GM23338 (cell line): ENCODE measurements around the gene SERPINC1. TPM values are rescaled to one million over a fixed set of nuclear protein-coding genes. Genes with fewer than 3 reads are reported as not detected.
A peak's percentile ranks its signal among the peaks of the same experiment; 100 is the strongest.

Experiments
- ATAC-seq: fragments of 200-7000 bp; cut with Tn5 transposase; 3 replicates; pipeline ENCODE4 v1.9.1; 2020
- DNase-seq: peaks from one replicate; pipeline ENCODE4 v3.0.0-alpha.2; 2015; ENCODE audit warnings: low spot score
- H2AFZ ChIP-seq: fragments of 200-600 bp; sonication (generic); 2 replicates; pipeline ENCODE4 v1.8.0; 2016; ENCODE audit warnings: antibody characterized with exemption, mild to moderate bottlenecking, moderate library complexity
- H3F3A ChIP-seq: fragments of 200-600 bp; sonication (generic); replicated peaks from 2 replicates; pipeline ENCODE4 v1.8.0; 2017; ENCODE audit warnings: antibody characterized with exemption, mixed run types, low read depth
- H3K27ac ChIP-seq: fragments of 200-600 bp; sonication (generic); 2 replicates; pipeline ENCODE4 v1.6.1; 2016; ENCODE audit warnings: low read depth
- H3K27me3 ChIP-seq: fragments of 200-600 bp; sonication (generic); 2 replicates; pipeline ENCODE4 v1.8.0; 2016; ENCODE audit warnings: mild to moderate bottlenecking, mixed run types, moderate library complexity; ENCODE audit not compliant: insufficient read depth
- H3K36me3 ChIP-seq: fragments of 200-600 bp; sonication (generic); 2 replicates; pipeline ENCODE4 v1.8.0; 2016; ENCODE audit warnings: mild to moderate bottlenecking; ENCODE audit not compliant: insufficient read depth
- H3K4me1 ChIP-seq: fragments of 200-600 bp; sonication (generic); 2 replicates; pipeline ENCODE4 v1.8.0; 2016; ENCODE audit warnings: mild to moderate bottlenecking, moderate library complexity; ENCODE audit not compliant: insufficient read depth
- H3K4me2 ChIP-seq: fragments of 200-600 bp; sonication (generic); 2 replicates; pipeline ENCODE4 v1.7.1; 2017; ENCODE audit warnings: mixed run types
- H3K4me3 ChIP-seq: fragments of 200-600 bp; sonication (generic); 2 replicates; pipeline ENCODE4 v1.6.1; 2016; ENCODE audit warnings: mixed run types
- H3K79me2 ChIP-seq: fragments of 200-600 bp; sonication (generic); replicated peaks from 2 replicates; pipeline ENCODE4 v1.8.0; 2017; ENCODE audit warnings: mild to moderate bottlenecking; ENCODE audit not compliant: insufficient read depth
- H3K9me2 ChIP-seq: fragments of 200-600 bp; sonication (generic); 2 replicates; pipeline ENCODE4 v1.8.0; 2017; ENCODE audit not compliant: insufficient read depth
- H4K20me1 ChIP-seq: fragments of 200-600 bp; sonication (generic); replicated peaks from 2 replicates; pipeline ENCODE4 v1.8.0; 2017; ENCODE audit warnings: mild to moderate bottlenecking; ENCODE audit not compliant: insufficient read depth
- H3K27ac Mint-ChIP-seq: 2 replicates; pipeline ENCODE4 v1.8.0; 2020; ENCODE audit warnings: inconsistent platforms, mild to moderate bottlenecking, moderate library complexity, mixed read lengths
- H3K27me3 Mint-ChIP-seq: 3 replicates; pipeline ENCODE4 v1.8.0; 2022; ENCODE audit warnings: low read depth, mild to moderate bottlenecking, moderate library complexity, mixed read lengths, inconsistent platforms; ENCODE audit not compliant: insufficient read depth, poor library complexity
- H3K36me3 Mint-ChIP-seq: 3 replicates; pipeline ENCODE4 v1.8.0; 2021; ENCODE audit warnings: low read depth, mild to moderate bottlenecking, inconsistent platforms, moderate library complexity, mixed read lengths
- H3K4me1 Mint-ChIP-seq: 3 replicates; pipeline ENCODE4 v1.8.0; 2020; ENCODE audit warnings: mild to moderate bottlenecking, inconsistent platforms, mixed read lengths
- H3K4me3 Mint-ChIP-seq: 3 replicates; pipeline ENCODE4 v1.8.0; 2021; ENCODE audit warnings: moderate library complexity, mild to moderate bottlenecking, inconsistent platforms, mixed read lengths
- H3K9me3 Mint-ChIP-seq: 3 replicates; pipeline ENCODE4 v1.8.0; 2020; ENCODE audit warnings: moderate library complexity, mild to moderate bottlenecking, inconsistent platforms, mixed read lengths
- CREB1 ChIP-seq: fragments of 250-450 bp; sonication (Bioruptor Pico); IDR thresholded peaks from 2 replicates; pipeline ENCODE4 v1.5.0; 2020; ENCODE audit warnings: low read depth, mild to moderate bottlenecking, moderate library complexity
- JUNB ChIP-seq: IDR thresholded peaks from one replicate; pipeline ENCODE4 v1.6.1; 2016; ENCODE audit warnings: antibody characterized with exemption; ENCODE audit not compliant: unreplicated experiment
- NANOG ChIP-seq: IDR thresholded peaks from 2 replicates; pipeline ENCODE4 v1.6.1; 2016; ENCODE audit warnings: antibody characterized with exemption, borderline replicate concordance
- POLR2AphosphoS5 ChIP-seq: IDR thresholded peaks from 2 replicates; pipeline ENCODE4 v1.6.1; 2016; ENCODE audit warnings: antibody characterized with exemption, low read depth
- REST ChIP-seq: IDR thresholded peaks from one replicate; pipeline ENCODE4 v1.6.1; 2018; ENCODE audit warnings: antibody characterized with exemption; ENCODE audit not compliant: unreplicated experiment
- STAT1 ChIP-seq: IDR thresholded peaks from one replicate; pipeline ENCODE4 v1.6.1; 2016; ENCODE audit warnings: antibody characterized with exemption; ENCODE audit not compliant: unreplicated experiment
- ZNF114 ChIP-seq: fragments of 250-450 bp; sonication (Bioruptor Pico); IDR thresholded peaks from 2 replicates; pipeline ENCODE4 v1.5.0; 2020; ENCODE audit warnings: mild to moderate bottlenecking, moderate library complexity
- ZNF331 ChIP-seq: fragments of 250-450 bp; sonication (Bioruptor Pico); IDR thresholded peaks from 2 replicates; pipeline ENCODE4 v1.5.0; 2020; ENCODE audit warnings: low read depth, mild to moderate bottlenecking, moderate library complexity
- ZNF462 ChIP-seq: fragments of 250-450 bp; sonication (Bioruptor Pico); IDR thresholded peaks from 2 replicates; pipeline ENCODE4 v1.5.0; 2020; ENCODE audit warnings: mild to moderate bottlenecking, moderate library complexity
- polyA plus RNA-seq: library from polyadenylated mRNA; unstranded; fragments of >200 nt; fragmentation: Nextera tagmentation; extraction: Ambion mirVana; gene quantifications from 2 replicates; pipeline ENCODE4 v1.2.1, GENCODE V29; 2016
- total RNA-seq: library from RNA; depleted of rRNA; stranded (reverse); fragments of >200 nt; shearing (Covaris generic); gene quantifications from 2 replicates; pipeline ENCODE4 v1.2.3, GENCODE V29; 2014
- TF ChIP-seq, protein P1 (sequence below): IDR thresholded peaks from 2 replicates; pipeline ENCODE4 v1.6.1; 2016; ENCODE audit warnings: antibody characterized with exemption

SERPINC1 gene
- total and polyA plus RNA-seq, 2 experiments from 2014 or later = not detected

GRCh38 chr1:173894189-173894588 lies 22.9 kb downstream of the SERPINC1 start:
- no peaks in the 10 kb centered on the region for H3K36me3 ChIP-seq
- no peaks in the 10 kb centered on the region for H3K9me2 ChIP-seq
- DNase-seq (no peak), ATAC-seq (no peak)
- Mint-ChIP-seq H3K9me3 (no peaks in the 10 kb centered on the region), H3K4me1 (peaks cover 31% of the 10 kb centered on the region), H3K27me3 (no peaks in the 10 kb centered on the region), H3K4me3 (no peak overlapping the region), H3K36me3 (peaks cover 4% of the 10 kb centered on the region; the same call in 2 of the 3 replicates), H3K27ac (peak overlapping the region; percentile 53; the same call in 1 of the 2 replicates)
- no peak overlapping the region for H3K27ac ChIP-seq
- no peak overlapping the region for H2AFZ ChIP-seq
- no peak overlapping the region for H3K4me2 ChIP-seq
- H3F3A ChIP-seq = no peaks in the 10 kb centered on the region
- no peaks in the 10 kb centered on the region for H4K20me1 ChIP-seq
- no peaks in the 10 kb centered on the region for H3K27me3 ChIP-seq
- TF ChIP-seq STAT1 = no peak
- no peak for TF ChIP-seq ZNF114
- TF ChIP-seq, protein P1, sequence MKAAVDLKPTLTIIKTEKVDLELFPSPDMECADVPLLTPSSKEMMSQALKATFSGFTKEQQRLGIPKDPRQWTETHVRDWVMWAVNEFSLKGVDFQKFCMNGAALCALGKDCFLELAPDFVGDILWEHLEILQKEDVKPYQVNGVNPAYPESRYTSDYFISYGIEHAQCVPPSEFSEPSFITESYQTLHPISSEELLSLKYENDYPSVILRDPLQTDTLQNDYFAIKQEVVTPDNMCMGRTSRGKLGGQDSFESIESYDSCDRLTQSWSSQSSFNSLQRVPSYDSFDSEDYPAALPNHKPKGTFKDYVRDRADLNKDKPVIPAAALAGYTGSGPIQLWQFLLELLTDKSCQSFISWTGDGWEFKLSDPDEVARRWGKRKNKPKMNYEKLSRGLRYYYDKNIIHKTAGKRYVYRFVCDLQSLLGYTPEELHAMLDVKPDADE = no peak
- no peak for TF ChIP-seq ZNF331 (CRISPR knock-in tag)
- TF ChIP-seq CREB1 (CRISPR knock-in tag) = no peak
- no peak for TF ChIP-seq JUNB
- no peak for TF ChIP-seq REST
- no peak for TF ChIP-seq POLR2AphosphoS5
- no peak for TF ChIP-seq NANOG
- H3K4me3 ChIP-seq = no peak overlapping the region
- H3K4me1 ChIP-seq = peaks cover 21% of the 10 kb centered on the region
- peaks cover 22% of the 10 kb centered on the region for H3K79me2 ChIP-seq

GRCh38 chr1:173893611-173894010 lies 23.5 kb downstream of the SERPINC1 start:
- Mint-ChIP-seq H3K4me1 (peaks cover 32% of the 10 kb centered on the region), H3K4me3 (no peak overlapping the region), H3K27me3 (no peaks in the 10 kb centered on the region), H3K36me3 (peaks cover 4% of the 10 kb centered on the region; the same call in 2 of the 3 replicates), H3K9me3 (no peaks in the 10 kb centered on the region), H3K27ac (no peak overlapping the region)
- Histone ChIP-seq H3K4me2 (no peak overlapping the region), H3K4me3 (no peak overlapping the region), H3K27ac (no peak overlapping the region), H3K36me3 (no peaks in the 10 kb centered on the region), H2AFZ (no peak overlapping the region), H3K4me1 (peaks cover 26% of the 10 kb centered on the region), H4K20me1 (no peaks in the 10 kb centered on the region), H3K27me3 (no peaks in the 10 kb centered on the region), H3K9me2 (no peaks in the 10 kb centered on the region), H3K79me2 (peaks cover 25% of the 10 kb centered on the region), H3F3A (no peaks in the 10 kb centered on the region)
- TF ChIP-seq ZNF462 = no peak
- DNase-seq (no peak), ATAC-seq (no peak)
